Panc1 (cell line): Measurements from ENCODE around the gene MAS1L.

Source experiments
- SIN3A ChIP-seq: IDR thresholded peaks from 2 replicates; pipeline ENCODE4 v1.6.1; 2012; ENCODE audit warnings: low read depth, mild to moderate bottlenecking, low read length, moderate library complexity, borderline replicate concordance; ENCODE audit not compliant: insufficient read depth
- TCF7L2 ChIP-seq: IDR thresholded peaks from 2 replicates; pipeline ENCODE4 v1.6.1; 2011; ENCODE audit warnings: mild to moderate bottlenecking, low read depth, low read length, inconsistent platforms
- TF ChIP-seq, protein P1 (sequence below): fragments of 450-650 bp; IDR thresholded peaks from 2 replicates; pipeline ENCODE4 v1.5.1; 2017; ENCODE audit warnings: mild to moderate bottlenecking

DNA sequence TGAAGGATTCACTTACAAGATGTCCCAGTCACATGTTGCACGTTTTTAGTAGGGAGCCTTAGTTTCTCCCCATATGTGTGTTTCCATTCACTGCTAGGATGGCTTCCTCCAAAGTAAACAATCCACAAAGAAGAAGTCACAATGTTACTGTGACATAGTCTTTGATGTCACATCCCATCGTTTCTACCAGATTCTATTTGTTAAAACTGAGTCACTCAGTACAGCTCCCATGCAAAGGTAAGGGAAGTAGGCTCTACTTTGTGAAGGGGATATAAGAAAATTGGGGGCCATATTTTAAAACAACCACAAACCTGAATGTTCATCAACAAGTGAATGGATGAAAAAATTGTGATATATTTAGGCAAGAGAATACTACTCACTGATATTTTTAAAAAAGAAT, 30.8 kb downstream of the MAS1L start, which contains the start of the genes OR11A1 and OR2H1:
- TF ChIP-seq, protein P1, sequence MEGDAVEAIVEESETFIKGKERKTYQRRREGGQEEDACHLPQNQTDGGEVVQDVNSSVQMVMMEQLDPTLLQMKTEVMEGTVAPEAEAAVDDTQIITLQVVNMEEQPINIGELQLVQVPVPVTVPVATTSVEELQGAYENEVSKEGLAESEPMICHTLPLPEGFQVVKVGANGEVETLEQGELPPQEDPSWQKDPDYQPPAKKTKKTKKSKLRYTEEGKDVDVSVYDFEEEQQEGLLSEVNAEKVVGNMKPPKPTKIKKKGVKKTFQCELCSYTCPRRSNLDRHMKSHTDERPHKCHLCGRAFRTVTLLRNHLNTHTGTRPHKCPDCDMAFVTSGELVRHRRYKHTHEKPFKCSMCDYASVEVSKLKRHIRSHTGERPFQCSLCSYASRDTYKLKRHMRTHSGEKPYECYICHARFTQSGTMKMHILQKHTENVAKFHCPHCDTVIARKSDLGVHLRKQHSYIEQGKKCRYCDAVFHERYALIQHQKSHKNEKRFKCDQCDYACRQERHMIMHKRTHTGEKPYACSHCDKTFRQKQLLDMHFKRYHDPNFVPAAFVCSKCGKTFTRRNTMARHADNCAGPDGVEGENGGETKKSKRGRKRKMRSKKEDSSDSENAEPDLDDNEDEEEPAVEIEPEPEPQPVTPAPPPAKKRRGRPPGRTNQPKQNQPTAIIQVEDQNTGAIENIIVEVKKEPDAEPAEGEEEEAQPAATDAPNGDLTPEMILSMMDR, result no peak
- TF ChIP-seq SIN3A (no peak), TCF7L2 (no peak)
